HG03558 (cell line): ENCODE data around the gene ZC3H7B.

ENCODE experiments used
- ATAC-seq: cut with Tn5 transposase; IDR thresholded peaks from one replicate; pipeline ENCODE4 v1.9.1; 2021; ENCODE audit warnings: moderate number of reproducible peaks; ENCODE audit not compliant: unreplicated experiment; ENCODE audit errors: extremely low read depth

Gene ZC3H7B

GRCh38 chr22:41320416-41321240 lies 19.3 kb downstream of the ZC3H7B start:
- ATAC-seq: no peak

- ATAC-seq: no peak
Measured at GRCh38 chr22:41324821-41325528, 23.6 kb downstream of the ZC3H7B start.

GRCh38 chr22:41327124-41327523 lies 25.8 kb downstream of the ZC3H7B start:
- no peak for ATAC-seq

- no peak for ATAC-seq
Measured at GRCh38 chr22:41330169-41330568, 28.8 kb downstream of the ZC3H7B start.

- no peak for ATAC-seq
Measured at GRCh38 chr22:41332217-41332939, 31.1 kb downstream of the ZC3H7B start.

- no peak for ATAC-seq
Measured at GRCh38 chr22:41333806-41334205, 32.5 kb downstream of the ZC3H7B start.

- no peak for ATAC-seq
Measured at GRCh38 chr22:41334215-41334614, 32.9 kb downstream of the ZC3H7B start.

GRCh38 chr22:41334951-41335635 lies 33.8 kb downstream of the ZC3H7B start:
- ATAC-seq: no peak

- no peak for ATAC-seq
Measured at GRCh38 chr22:41338614-41339212, 37.4 kb downstream of the ZC3H7B start.

GRCh38 chr22:41339823-41340222 lies 38.5 kb downstream of the ZC3H7B start:
- ATAC-seq: no peak

- ATAC-seq: no peak
Measured at GRCh38 chr22:41340357-41340756, 39.0 kb downstream of the ZC3H7B start.

GRCh38 chr22:41341012-41341411 lies 39.7 kb downstream of the ZC3H7B start:
- no peak for ATAC-seq

GRCh38 chr22:41341990-41342389 lies 40.7 kb downstream of the ZC3H7B start:
- no peak for ATAC-seq

- no peak for ATAC-seq
Measured at GRCh38 chr22:41343300-41343699, 42.0 kb downstream of the ZC3H7B start.

- ATAC-seq: no peak
Measured at GRCh38 chr22:41343717-41344116, 42.4 kb downstream of the ZC3H7B start.

- no peak for ATAC-seq
Measured at GRCh38 chr22:41344189-41344788, 43.0 kb downstream of the ZC3H7B start.

- no peak for ATAC-seq
Measured at GRCh38 chr22:41345807-41346335, 44.5 kb downstream of the ZC3H7B start.

GRCh38 chr22:41347066-41347859 lies 45.9 kb downstream of the ZC3H7B start:
- no peak for ATAC-seq
